Omental fat pad (tissue), 4 donors: ENCODE measurements around the gene LSM12. TPM values are rescaled to one million over a fixed set of nuclear protein-coding genes. Genes with fewer than 3 reads are reported as not detected.

Source experiments
- ATAC-seq: fragments of 150-250 bp; one replicate; pipeline ENCODE4 v1.9.1; 2016; ENCODE audit warnings: mild to moderate bottlenecking, moderate library complexity; ENCODE audit not compliant: low FRiP score
- DNase-seq: peaks from one replicate; pipeline ENCODE4 v3.0.0-alpha.2; 2019; ENCODE audit warnings: low spot score
- CTCF ChIP-seq, 3 donors: fragments of 450-650 bp; IDR thresholded peaks; one replicate each; pipeline ENCODE4 v1.5.1; 2016 to 2017; ENCODE audit warnings: antibody characterized with exemption in 3 of 3, mild to moderate bottlenecking in 3 of 3, moderate library complexity in 2 of 3
- total RNA-seq, 4 donors: library from RNA; depleted of rRNA; stranded (reverse); fragments of >200 nt; gene quantifications; one replicate each; pipeline ENCODE4 v1.1.0, GENCODE V29; 2016

LSM12 gene
- total RNA-seq, 4 donors from 2014 or later: 24.6 to 52.9 (median 47.4) TPM

GRCh38 chr17:44065668-44066203 is 735 bp downstream of the LSM12 start:
- DNase-seq (no peak), ATAC-seq (no peak)
- TF ChIP-seq CTCF (IDR thresholded peaks at IDR 0.05): no peak

DNA sequence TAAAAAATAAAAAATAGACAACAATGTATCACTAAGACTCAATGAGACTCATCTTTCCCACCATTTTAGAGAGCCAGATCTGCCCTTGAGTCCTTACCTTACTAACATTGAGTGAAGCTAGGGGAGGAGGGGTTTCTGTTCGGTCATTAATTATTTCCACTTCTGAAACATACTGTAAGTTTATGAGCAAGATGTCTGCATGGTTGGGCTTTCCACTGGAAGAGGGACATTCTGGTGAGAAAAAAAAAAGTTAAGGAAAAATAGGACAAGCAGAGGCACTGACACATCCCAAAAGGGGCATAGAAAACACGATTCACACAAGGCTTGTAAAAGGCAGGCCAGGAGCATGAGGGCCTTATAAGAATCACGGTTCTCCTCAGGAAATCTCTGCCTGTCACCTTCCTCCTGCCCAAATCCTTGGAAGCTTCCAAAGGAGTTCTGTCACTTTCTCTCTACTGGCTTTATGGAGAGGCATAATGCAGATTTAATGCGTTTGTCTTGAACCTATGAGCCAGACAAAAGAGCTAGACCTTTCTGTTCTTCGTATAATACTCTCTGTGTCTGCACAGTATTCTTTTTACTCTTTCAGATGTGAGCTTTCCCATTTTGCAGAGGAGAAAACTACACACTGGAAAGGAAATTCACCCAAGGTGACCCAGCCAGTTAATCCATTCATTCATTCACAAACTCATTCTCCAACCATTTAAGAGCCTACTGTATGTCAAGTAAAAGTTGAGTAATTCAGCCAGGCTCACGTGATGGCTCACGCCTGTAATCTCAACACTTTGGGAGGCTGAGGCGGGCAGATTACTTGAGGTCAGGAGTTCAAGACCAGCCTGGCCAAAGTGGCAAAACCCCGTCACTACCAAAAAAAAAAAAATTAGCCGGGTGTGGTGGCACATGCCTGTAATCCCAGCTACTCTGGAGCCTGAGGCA is 2.5 kb downstream of the LSM12 start:
- no peak for ATAC-seq
- no peak for TF ChIP-seq CTCF (IDR thresholded peaks at IDR 0.05)
- no peak for DNase-seq

DNA sequence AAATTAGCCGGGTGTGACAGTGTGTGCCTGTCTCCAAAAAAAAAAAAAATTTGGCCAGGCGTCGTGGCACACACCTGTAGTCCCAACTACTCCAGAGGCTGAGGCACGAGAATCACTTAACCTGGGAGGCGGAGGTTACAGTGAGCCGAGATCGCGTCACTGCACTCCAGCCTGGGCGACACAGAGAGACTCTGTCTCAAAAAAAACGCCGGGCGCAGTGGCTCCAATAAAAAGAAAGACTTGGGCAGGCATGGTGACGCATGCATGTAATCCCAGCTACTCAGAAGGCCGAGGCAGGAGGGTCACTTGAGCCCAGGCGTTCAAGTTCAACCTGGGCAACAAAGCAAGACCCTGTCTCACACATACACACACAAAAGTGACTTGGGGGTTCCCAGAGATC is 3.6 kb downstream of the LSM12 start:
- no peak for ATAC-seq
- DNase-seq: no peak
- no peak for TF ChIP-seq CTCF (IDR thresholded peaks at IDR 0.05)

GRCh38 chr17:44061446-44061845 is 5.0 kb downstream of the LSM12 start:
- no peak for TF ChIP-seq CTCF (IDR thresholded peaks at IDR 0.05)
- DNase-seq: no peak
- no peak for ATAC-seq

DNA sequence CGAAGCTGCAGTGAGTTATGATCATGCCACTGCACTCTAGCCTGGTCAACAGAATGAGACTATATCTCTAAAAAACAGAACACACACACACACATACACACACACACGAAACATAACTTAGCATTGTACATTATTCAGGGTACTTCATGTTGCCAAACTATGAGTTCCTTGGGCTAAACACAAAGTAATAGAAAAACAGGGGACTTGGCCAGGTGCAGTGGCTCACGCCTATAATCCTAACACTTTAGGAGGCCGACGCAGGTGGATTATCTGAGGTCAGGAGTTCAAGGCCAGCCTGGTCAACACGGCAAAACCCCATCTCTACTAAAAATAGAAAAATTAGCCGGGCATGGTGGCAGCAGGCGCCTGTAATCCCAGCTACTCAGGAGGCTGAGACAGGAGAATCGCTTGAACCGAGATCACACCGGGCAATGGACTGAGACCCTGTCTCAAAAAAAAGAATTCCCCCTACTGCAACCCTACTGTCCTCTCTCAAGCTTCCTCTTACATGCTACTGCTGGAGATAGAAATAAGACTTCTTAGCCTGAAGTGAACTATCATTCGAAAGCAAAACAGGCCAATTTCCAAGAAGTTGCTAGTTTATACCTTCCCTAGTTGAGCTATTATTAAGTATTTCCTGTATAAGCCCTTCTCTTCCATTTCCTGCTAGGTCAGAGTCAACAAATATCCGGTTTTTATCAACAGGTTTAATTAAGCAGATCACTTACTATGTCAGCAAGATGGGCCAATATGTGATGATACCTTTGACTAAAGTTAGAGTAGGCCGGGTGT is 7.2 kb downstream of the LSM12 start:
- no peak for TF ChIP-seq CTCF (IDR thresholded peaks at IDR 0.05)
- ATAC-seq: no peak
- DNase-seq: no peak

GRCh38 chr17:44053125-44053872 is 13.2 kb downstream of the LSM12 start:
- no peak for ATAC-seq
- TF ChIP-seq CTCF (IDR thresholded peaks at IDR 0.05): no peak
- no peak for DNase-seq
